ENCODE results near the gene RASGEF1C. TPM values are rescaled to one million over a fixed set of nuclear protein-coding genes. Genes with fewer than 3 reads are reported as not detected.
A peak's percentile ranks its signal among the peaks of the same experiment; 100 is the strongest.

Gene RASGEF1C
- total RNA-seq, 2 experiments from 2014 or later, result not detected

- ATAC-seq (ENCODE audit: poor library complexity) (no peak), DNase-seq (no peak)
- H3K9me3 Mint-ChIP-seq, result no peaks in the 10 kb centered on the region
- Histone ChIP-seq H3K4me3 (ENCODE audit: low read length) (no peak overlapping the region), H3K27ac (ENCODE audit: low read depth in 1 of 2, low read length in 2 of 2) (no peak overlapping the region), H3K4me1 (ENCODE audit: insufficient read depth, low read length) (peaks cover 3% of the 10 kb centered on the region), H3K9me3 (ENCODE audit: control insufficient read depth in 1 of 2, insufficient read depth in 1 of 2, low read length in 2 of 2) (no peaks in the 10 kb centered on the region), H3K27me3 (ENCODE audit: control insufficient read depth in 1 of 2, insufficient read depth in 2 of 2, low read length in 2 of 2) (peaks cover 0 to 3% of the 10 kb centered on the region in 2 experiments), H3K36me3 (ENCODE audit: insufficient read depth, low read length) (no peaks in the 10 kb centered on the region)
- intact Hi-C loops (cut with DNase I, micrococcal nuclease), result no loop called here
- no peak overlapping the region for H3K27ac Mint-ChIP-seq
- no peaks in the 10 kb centered on the region for H3K36me3 Mint-ChIP-seq (ENCODE audit: low read depth)
- CTCF ChIA-PET, result interaction anchor here (0.7 kb wide), 1 partner anchor 9 kb away, joined by 4 read pairs; no protein-coding TSS in a partner anchor
- POLR2A ChIA-PET, result no interaction called here
- peaks cover 16% of the 10 kb centered on the region for H3K27me3 Mint-ChIP-seq
- no peak for TF ChIP-seq CTCF (IDR thresholded peaks at IDR 0.05)
- H3K4me1 Mint-ChIP-seq (ENCODE audit: low read depth), result no peaks in the 10 kb centered on the region
- no peak overlapping the region for H3K4me3 Mint-ChIP-seq
Observed at GRCh38 chr5:180121826-180122413, 87.1 kb downstream of the RASGEF1C start.

- no peaks in the 10 kb centered on the region for H3K9me3 Mint-ChIP-seq
- peaks cover 4% of the 10 kb centered on the region for H3K27me3 Mint-ChIP-seq
- no peaks in the 10 kb centered on the region for H3K36me3 ChIP-seq (ENCODE audit: insufficient read depth, low read length)
- ChIA-PET CTCF (no interaction called here), POLR2A (no interaction called here)
- no peaks in the 10 kb centered on the region for H3K4me1 ChIP-seq (ENCODE audit: insufficient read depth, low read length)
- no peak overlapping the region for H3K4me3 ChIP-seq (ENCODE audit: low read length)
- H3K9me3 ChIP-seq (ENCODE audit: control insufficient read depth in 1 of 2, insufficient read depth in 1 of 2, low read length in 2 of 2), result no peaks in the 10 kb centered on the region
- H3K36me3 Mint-ChIP-seq (ENCODE audit: low read depth), result no peaks in the 10 kb centered on the region
- no peaks in the 10 kb centered on the region for H3K4me1 Mint-ChIP-seq (ENCODE audit: low read depth)
- DNase-seq (peak in 1 of 14 experiments; percentile 9), ATAC-seq (ENCODE audit: poor library complexity) (no peak)
- no peaks in the 10 kb centered on the region for H3K27me3 ChIP-seq (ENCODE audit: control insufficient read depth in 1 of 2, insufficient read depth in 2 of 2, low read length in 2 of 2)
- no peak for TF ChIP-seq CTCF (IDR thresholded peaks at IDR 0.05)
- no peak overlapping the region for H3K4me3 Mint-ChIP-seq
- intact Hi-C loops (cut with DNase I, micrococcal nuclease), result no loop called here
- H3K27ac Mint-ChIP-seq, result no peak overlapping the region
- H3K27ac ChIP-seq (ENCODE audit: low read depth in 1 of 2, low read length in 2 of 2), result no peak overlapping the region
Observed at GRCh38 chr5:180120237-180121101, 88.5 kb downstream of the RASGEF1C start.

- Histone ChIP-seq H3K36me3 (ENCODE audit: insufficient read depth, low read length) (no peaks in the 10 kb centered on the region), H3K4me3 (ENCODE audit: low read length) (no peak overlapping the region), H3K27ac (ENCODE audit: low read depth in 1 of 2, low read length in 2 of 2) (no peak overlapping the region), H3K9me3 (ENCODE audit: control insufficient read depth in 1 of 2, insufficient read depth in 1 of 2, low read length in 2 of 2) (no peaks in the 10 kb centered on the region), H3K27me3 (ENCODE audit: control insufficient read depth in 1 of 2, insufficient read depth in 2 of 2, low read length in 2 of 2) (no peaks in the 10 kb centered on the region), H3K4me1 (ENCODE audit: insufficient read depth, low read length) (no peaks in the 10 kb centered on the region)
- ChIA-PET POLR2A (no interaction called here), CTCF (no interaction called here)
- no peak overlapping the region for H3K4me3 Mint-ChIP-seq
- DNase-seq, result no peak
- H3K27ac Mint-ChIP-seq, result no peak overlapping the region
- no peak for TF ChIP-seq CTCF (IDR thresholded peaks at IDR 0.05)
- intact Hi-C loops (cut with DNase I, micrococcal nuclease), result no loop called here
- H3K9me3 Mint-ChIP-seq, result no peaks in the 10 kb centered on the region
- H3K36me3 Mint-ChIP-seq (ENCODE audit: low read depth), result no peaks in the 10 kb centered on the region
- no peaks in the 10 kb centered on the region for H3K4me1 Mint-ChIP-seq (ENCODE audit: low read depth)
- peaks cover 4% of the 10 kb centered on the region for H3K27me3 Mint-ChIP-seq
- ATAC-seq (ENCODE audit: poor library complexity), result no peak
Observed at GRCh38 chr5:180119903-180120236, 89.1 kb downstream of the RASGEF1C start.
